HepG2 (cell line): Measurements from ENCODE around the gene SLC25A17. TPM values are rescaled to one million over a fixed set of nuclear protein-coding genes. Genes with fewer than 3 reads are reported as not detected.

Source experiments
- FOXM1 ChIP-seq: sonication (generic); formaldehyde crosslinking; IDR thresholded peaks from 2 replicates; pipeline ENCODE4 v1.5.0; 2020; ENCODE audit warnings: missing genetic modification reagents
- HIVEP1 ChIP-seq: sonication (generic); formaldehyde crosslinking; IDR thresholded peaks from 2 replicates; pipeline ENCODE4 v1.4.0; 2020; ENCODE audit warnings: mild to moderate bottlenecking, missing genetic modification reagents
- KLF9 ChIP-seq: IDR thresholded peaks from 2 replicates; pipeline ENCODE4 v1.6.1; 2016; ENCODE audit warnings: low read depth
- MAF1 ChIP-seq: sonication (generic); formaldehyde crosslinking; IDR thresholded peaks from 2 replicates; pipeline ENCODE4 v1.5.0; 2020; ENCODE audit warnings: missing genetic modification reagents, borderline replicate concordance
- MAFF ChIP-seq: IDR thresholded peaks from 2 replicates; pipeline ENCODE4 v1.6.1; 2011; ENCODE audit warnings: low read depth, low read length, improper control_type of control experiment
- MIER2 ChIP-seq: IDR thresholded peaks from 2 replicates; pipeline ENCODE4 v1.6.1; 2016; ENCODE audit warnings: missing biosample characterization, missing genetic modification reagents
- PRMT3 ChIP-seq: sonication (generic); formaldehyde crosslinking; IDR thresholded peaks from 2 replicates; pipeline ENCODE4 v1.8.1; 2022; ENCODE audit warnings: low read depth, mild to moderate bottlenecking, moderate library complexity, missing genetic modification reagents, borderline replicate concordance
- SKI ChIP-seq: fragments of 450-650 bp; IDR thresholded peaks from one replicate; pipeline ENCODE4 v1.6.1; 2018; ENCODE audit warnings: mild to moderate bottlenecking; ENCODE audit not compliant: partially characterized antibody
- SOX13 ChIP-seq, 3 experiments: fragments of 450-650 bp in 1 of 3; sonication (generic) in 1 of 3; formaldehyde crosslinking in 1 of 3; IDR thresholded peaks in 2 of 3; conservative IDR thresholded peaks in 1 of 3; 2 replicates each; pipeline versions ENCODE4 v1.5.0 to v1.6.1; 2016 to 2020; ENCODE audit warnings: antibody characterized with exemption in 1 of 3, mild to moderate bottlenecking in 1 of 3, missing compliant biosample characterization in 1 of 3, missing genetic modification reagents in 1 of 3, moderate library complexity in 1 of 3
- THAP11 ChIP-seq: IDR thresholded peaks from 2 replicates; pipeline ENCODE4 v1.6.1; 2016; ENCODE audit warnings: missing biosample characterization, missing genetic modification reagents
- YEATS4 ChIP-seq: sonication (generic); formaldehyde crosslinking; IDR thresholded peaks from 2 replicates; pipeline ENCODE4 v1.4.0; 2020; ENCODE audit warnings: missing genetic modification reagents, borderline replicate concordance
- ZFP37 ChIP-seq: sonication (generic); formaldehyde crosslinking; IDR thresholded peaks from 2 replicates; pipeline ENCODE4 v1.4.0; 2020; ENCODE audit warnings: missing genetic modification reagents, borderline replicate concordance
- ZKSCAN8 ChIP-seq: IDR thresholded peaks from 2 replicates; pipeline ENCODE4 v1.6.1; 2016; ENCODE audit warnings: borderline replicate concordance, missing genetic modification reagents, missing compliant biosample characterization
- ZNF354B ChIP-seq: sonication (generic); formaldehyde crosslinking; IDR thresholded peaks from 2 replicates; pipeline ENCODE4 v1.8.0; 2022; ENCODE audit warnings: mild to moderate bottlenecking, missing genetic modification reagents
- ZNF563 ChIP-seq: sonication (generic); formaldehyde crosslinking; IDR thresholded peaks from 2 replicates; pipeline ENCODE4 v1.8.0; 2022; ENCODE audit warnings: mild to moderate bottlenecking, moderate library complexity, missing genetic modification reagents
- polyA plus RNA-seq, 8 experiments: library from polyadenylated mRNA; depleted of rRNA in 3 of 8; stranded (reverse) in 7 of 8; unstranded in 1 of 8; fragments of >200 nt; fragmentation: Illumina TruSeq in 4 of 8; extraction: Trizol in 4 of 8; gene quantifications; 2 replicates each; pipeline versions ENCODE4 v1.2.1 to v1.2.3, GENCODE V29; 2011 to 2016; ENCODE audit warnings: low read depth in 4 of 8, missing spikeins in 1 of 8, mixed read lengths in 1 of 8; ENCODE audit not compliant: insufficient read depth in 1 of 8
- total RNA-seq, 5 experiments: library from RNA; depleted of rRNA; stranded (reverse); fragments of >200 nt; fragmentation: Illumina TruSeq; extraction: Trizol; gene quantifications; 2 replicates each; pipeline ENCODE4 v1.2.3, GENCODE V29; 2016; ENCODE audit warnings: low read depth in 1 of 5
- TF ChIP-seq, protein P1 (sequence below): sonication (generic); formaldehyde crosslinking; IDR thresholded peaks from 2 replicates; pipeline ENCODE4 v1.5.0; 2020; ENCODE audit warnings: missing genetic modification reagents
- TF ChIP-seq, protein P2 (sequence below): sonication (generic); formaldehyde crosslinking; IDR thresholded peaks from 2 replicates; pipeline ENCODE4 v1.5.1; 2020; ENCODE audit warnings: mild to moderate bottlenecking, missing genetic modification reagents, borderline replicate concordance
- TF ChIP-seq, protein P3 (sequence below): sonication (generic); formaldehyde crosslinking; IDR thresholded peaks from 2 replicates; pipeline ENCODE4 v1.4.0; 2020; ENCODE audit warnings: missing genetic modification reagents
- TF ChIP-seq, protein P4 (sequence below): sonication (generic); formaldehyde crosslinking; IDR thresholded peaks from 2 replicates; pipeline ENCODE4 v1.5.0; 2020; ENCODE audit warnings: missing genetic modification reagents
- TF ChIP-seq, protein P5 (sequence below): sonication (generic); formaldehyde crosslinking; IDR thresholded peaks from 2 replicates; pipeline ENCODE4 v1.5.1; 2020; ENCODE audit warnings: missing genetic modification reagents, mild to moderate bottlenecking, borderline replicate concordance

SLC25A17 gene
- total and polyA plus RNA-seq, 2 of the 13 experiments (the other 11 are each of a cell fraction or from before 2014, with no cell fraction given) = 15.7 to 27.9 TPM

DNA sequence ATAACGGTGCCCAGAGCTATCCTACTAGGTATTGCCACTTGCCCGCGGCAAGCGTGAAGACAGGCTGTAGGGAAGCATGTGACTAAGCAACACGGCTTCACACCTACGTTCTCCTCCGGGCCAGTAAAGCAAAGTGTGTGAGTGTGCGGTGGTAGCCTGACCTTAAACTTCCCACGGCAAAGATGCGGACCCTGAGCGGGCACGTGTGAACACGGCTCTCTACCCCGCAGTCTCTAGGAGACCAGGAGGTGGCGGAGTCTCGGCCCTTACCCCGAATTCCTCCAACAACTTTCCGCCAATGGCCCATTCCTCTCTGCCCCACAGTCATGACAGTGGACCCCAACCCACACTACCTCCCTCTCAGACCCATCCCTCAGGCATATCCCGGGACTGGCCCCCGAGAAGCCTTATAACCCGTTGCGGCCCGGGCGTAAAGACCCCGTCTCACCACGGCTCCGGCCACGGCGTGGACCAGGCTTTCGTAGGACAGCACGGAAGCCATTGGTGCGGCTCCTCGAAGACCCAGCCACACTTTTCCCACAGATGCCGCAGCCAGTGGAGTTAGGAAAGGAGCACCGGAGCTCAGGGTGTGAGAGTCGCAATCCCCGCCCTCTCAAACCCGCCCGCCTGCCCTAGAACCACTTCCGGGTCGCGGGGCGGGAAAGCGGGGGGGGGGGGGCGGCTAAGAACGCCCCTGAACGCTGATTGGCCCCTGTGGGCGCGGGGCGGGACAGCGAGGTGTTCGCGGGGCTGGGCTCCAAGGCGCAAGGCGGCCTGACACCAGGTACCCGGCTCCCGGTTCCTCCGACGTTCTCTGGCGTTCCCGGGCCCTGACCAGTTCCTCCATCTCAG is at the start of gene SLC25A17 (continued):
- TF ChIP-seq THAP11 (CRISPR knock-in tag) (peak; percentile 76), HIVEP1 (CRISPR knock-in tag) (peak; percentile 68), ZNF354B (CRISPR knock-in tag) (no peak), MIER2 (CRISPR knock-in tag) (no peak), FOXM1 (no peak), ZKSCAN8 (CRISPR knock-in tag) (no peak), ZFP37 (CRISPR knock-in tag) (0 out of 2 replicates have a peak, but pooled peaks have one; percentile 40), SKI (no peak), MAF1 (CRISPR knock-in tag) (no peak), ZNF563 (peak; percentile 60; the same call in 1 of the 2 replicates), PRMT3 (CRISPR knock-in tag) (no peak), KLF9 (CRISPR knock-in tag) (no peak), YEATS4 (CRISPR knock-in tag) (peak; percentile 73; the same call in 1 of the 2 replicates), MAFF (no peak), SOX13 (IDR thresholded peaks at IDR 0.05) (no peak), SOX13 (CRISPR knock-in tag; conservative IDR thresholded peaks at IDR 0.05 in 1 of 2, IDR thresholded peaks at IDR 0.05 in 1 of 2) (no peak)
- TF ChIP-seq, protein P1, sequence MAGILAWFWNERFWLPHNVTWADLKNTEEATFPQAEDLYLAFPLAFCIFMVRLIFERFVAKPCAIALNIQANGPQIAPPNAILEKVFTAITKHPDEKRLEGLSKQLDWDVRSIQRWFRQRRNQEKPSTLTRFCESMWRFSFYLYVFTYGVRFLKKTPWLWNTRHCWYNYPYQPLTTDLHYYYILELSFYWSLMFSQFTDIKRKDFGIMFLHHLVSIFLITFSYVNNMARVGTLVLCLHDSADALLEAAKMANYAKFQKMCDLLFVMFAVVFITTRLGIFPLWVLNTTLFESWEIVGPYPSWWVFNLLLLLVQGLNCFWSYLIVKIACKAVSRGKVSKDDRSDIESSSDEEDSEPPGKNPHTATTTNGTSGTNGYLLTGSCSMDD = no peak
- TF ChIP-seq, protein P2, sequence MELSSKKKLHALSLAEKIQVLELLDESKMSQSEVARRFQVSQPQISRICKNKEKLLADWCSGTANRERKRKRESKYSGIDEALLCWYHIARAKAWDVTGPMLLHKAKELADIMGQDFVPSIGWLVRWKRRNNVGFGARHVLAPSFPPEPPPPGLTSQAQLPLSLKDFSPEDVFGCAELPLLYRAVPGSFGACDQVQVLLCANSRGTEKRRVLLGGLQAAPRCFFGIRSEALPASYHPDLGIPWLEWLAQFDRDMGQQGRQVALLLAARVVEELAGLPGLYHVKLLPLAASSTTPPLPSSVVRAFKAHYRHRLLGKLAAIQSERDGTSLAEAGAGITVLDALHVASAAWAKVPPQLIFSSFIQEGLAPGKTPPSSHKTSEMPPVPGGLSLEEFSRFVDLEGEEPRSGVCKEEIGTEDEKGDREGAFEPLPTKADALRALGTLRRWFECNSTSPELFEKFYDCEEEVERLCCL (CRISPR knock-in tag) = no peak
- TF ChIP-seq, protein P3, sequence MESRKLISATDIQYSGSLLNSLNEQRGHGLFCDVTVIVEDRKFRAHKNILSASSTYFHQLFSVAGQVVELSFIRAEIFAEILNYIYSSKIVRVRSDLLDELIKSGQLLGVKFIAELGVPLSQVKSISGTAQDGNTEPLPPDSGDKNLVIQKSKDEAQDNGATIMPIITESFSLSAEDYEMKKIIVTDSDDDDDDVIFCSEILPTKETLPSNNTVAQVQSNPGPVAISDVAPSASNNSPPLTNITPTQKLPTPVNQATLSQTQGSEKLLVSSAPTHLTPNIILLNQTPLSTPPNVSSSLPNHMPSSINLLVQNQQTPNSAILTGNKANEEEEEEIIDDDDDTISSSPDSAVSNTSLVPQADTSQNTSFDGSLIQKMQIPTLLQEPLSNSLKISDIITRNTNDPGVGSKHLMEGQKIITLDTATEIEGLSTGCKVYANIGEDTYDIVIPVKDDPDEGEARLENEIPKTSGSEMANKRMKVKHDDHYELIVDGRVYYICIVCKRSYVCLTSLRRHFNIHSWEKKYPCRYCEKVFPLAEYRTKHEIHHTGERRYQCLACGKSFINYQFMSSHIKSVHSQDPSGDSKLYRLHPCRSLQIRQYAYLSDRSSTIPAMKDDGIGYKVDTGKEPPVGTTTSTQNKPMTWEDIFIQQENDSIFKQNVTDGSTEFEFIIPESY (CRISPR knock-in tag) = no peak
- TF ChIP-seq, protein P4, sequence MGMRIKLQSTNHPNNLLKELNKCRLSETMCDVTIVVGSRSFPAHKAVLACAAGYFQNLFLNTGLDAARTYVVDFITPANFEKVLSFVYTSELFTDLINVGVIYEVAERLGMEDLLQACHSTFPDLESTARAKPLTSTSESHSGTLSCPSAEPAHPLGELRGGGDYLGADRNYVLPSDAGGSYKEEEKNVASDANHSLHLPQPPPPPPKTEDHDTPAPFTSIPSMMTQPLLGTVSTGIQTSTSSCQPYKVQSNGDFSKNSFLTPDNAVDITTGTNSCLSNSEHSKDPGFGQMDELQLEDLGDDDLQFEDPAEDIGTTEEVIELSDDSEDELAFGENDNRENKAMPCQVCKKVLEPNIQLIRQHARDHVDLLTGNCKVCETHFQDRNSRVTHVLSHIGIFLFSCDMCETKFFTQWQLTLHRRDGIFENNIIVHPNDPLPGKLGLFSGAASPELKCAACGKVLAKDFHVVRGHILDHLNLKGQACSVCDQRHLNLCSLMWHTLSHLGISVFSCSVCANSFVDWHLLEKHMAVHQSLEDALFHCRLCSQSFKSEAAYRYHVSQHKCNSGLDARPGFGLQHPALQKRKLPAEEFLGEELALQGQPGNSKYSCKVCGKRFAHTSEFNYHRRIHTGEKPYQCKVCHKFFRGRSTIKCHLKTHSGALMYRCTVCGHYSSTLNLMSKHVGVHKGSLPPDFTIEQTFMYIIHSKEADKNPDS (CRISPR knock-in tag) = no peak
- TF ChIP-seq, protein P5, sequence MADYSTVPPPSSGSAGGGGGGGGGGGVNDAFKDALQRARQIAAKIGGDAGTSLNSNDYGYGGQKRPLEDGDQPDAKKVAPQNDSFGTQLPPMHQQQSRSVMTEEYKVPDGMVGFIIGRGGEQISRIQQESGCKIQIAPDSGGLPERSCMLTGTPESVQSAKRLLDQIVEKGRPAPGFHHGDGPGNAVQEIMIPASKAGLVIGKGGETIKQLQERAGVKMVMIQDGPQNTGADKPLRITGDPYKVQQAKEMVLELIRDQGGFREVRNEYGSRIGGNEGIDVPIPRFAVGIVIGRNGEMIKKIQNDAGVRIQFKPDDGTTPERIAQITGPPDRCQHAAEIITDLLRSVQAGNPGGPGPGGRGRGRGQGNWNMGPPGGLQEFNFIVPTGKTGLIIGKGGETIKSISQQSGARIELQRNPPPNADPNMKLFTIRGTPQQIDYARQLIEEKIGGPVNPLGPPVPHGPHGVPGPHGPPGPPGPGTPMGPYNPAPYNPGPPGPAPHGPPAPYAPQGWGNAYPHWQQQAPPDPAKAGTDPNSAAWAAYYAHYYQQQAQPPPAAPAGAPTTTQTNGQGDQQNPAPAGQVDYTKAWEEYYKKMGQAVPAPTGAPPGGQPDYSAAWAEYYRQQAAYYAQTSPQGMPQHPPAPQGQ (CRISPR knock-in tag) = no peak; the same call in 1 of the 2 replicates
